Measurements from ENCODE around the gene BFSP1. TPM values are rescaled to one million over a fixed set of nuclear protein-coding genes. Genes with fewer than 3 reads are reported as not detected.

BFSP1 gene
- total RNA-seq, 6 donors from 2014 or later: 0.97 to 5.2 (median 2.9) TPM; not detected in 1

DNA sequence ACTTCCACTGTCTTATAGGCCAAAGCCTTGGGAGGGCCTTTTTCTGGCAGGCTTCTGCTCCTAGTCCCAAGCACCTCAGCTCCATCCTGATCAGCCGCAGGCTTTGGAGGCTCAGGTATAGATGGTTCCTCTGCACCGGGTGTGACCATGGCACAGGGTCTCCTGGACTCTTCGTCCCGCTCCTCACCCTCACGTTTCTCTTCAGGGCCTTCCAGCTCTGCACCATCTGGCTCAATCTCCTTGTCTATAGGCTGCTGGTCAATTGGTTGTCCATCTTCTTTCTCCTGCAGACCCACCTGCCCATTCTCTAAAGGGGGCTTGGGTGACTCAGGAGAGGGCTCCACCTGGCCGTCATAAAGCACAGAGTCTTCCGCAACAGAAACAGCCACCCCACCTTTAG lies 37.0 kb downstream of the BFSP1 start:
- ATAC-seq (ENCODE audit: low FRiP score in 2 of 2) (no peak), DNase-seq (peak in 1 of 2 donors; percentile 15)
- Histone ChIP-seq H3K36me3 (no peaks in the 10 kb centered on the region), H3K4me3 (no peak overlapping the region), H3K27ac (no peak overlapping the region), H3K9me3 (no peaks in the 10 kb centered on the region), H3K4me1 (no peaks in the 10 kb centered on the region), H3K27me3 (no peaks in the 10 kb centered on the region)
- WGBS, 2 donors: 94 to 97% methylated on average over 7 of the region's 7 CpGs
- TF ChIP-seq POLR2AphosphoS5 (IDR thresholded peaks at IDR 0.05) (no peak), POLR2A (IDR thresholded peaks at IDR 0.05) (no peak), EP300 (IDR thresholded peaks at IDR 0.05) (no peak)
- TF ChIP-seq, protein P1, sequence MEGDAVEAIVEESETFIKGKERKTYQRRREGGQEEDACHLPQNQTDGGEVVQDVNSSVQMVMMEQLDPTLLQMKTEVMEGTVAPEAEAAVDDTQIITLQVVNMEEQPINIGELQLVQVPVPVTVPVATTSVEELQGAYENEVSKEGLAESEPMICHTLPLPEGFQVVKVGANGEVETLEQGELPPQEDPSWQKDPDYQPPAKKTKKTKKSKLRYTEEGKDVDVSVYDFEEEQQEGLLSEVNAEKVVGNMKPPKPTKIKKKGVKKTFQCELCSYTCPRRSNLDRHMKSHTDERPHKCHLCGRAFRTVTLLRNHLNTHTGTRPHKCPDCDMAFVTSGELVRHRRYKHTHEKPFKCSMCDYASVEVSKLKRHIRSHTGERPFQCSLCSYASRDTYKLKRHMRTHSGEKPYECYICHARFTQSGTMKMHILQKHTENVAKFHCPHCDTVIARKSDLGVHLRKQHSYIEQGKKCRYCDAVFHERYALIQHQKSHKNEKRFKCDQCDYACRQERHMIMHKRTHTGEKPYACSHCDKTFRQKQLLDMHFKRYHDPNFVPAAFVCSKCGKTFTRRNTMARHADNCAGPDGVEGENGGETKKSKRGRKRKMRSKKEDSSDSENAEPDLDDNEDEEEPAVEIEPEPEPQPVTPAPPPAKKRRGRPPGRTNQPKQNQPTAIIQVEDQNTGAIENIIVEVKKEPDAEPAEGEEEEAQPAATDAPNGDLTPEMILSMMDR (IDR thresholded peaks at IDR 0.05): no peak

DNA sequence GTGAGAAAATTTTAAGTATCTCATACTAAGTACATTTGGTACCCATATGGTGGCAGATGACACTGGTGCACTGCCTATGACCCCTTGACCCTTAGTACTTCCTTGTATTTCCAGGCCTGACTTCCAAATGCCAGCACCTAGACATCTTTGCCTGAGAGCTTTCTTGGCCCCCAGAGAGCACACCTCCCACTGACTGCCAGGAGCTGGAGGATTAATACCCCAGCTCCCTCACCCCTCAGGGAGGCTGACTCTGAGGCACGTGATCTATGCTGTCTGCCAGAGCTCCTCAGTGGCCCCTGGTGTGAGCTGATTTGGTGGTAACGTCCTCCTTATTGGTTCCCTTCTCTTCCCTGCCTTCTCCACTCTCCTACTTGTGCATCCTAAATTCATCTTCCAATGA lies 38.0 kb downstream of the BFSP1 start:
- Histone ChIP-seq H3K9me3 (no peaks in the 10 kb centered on the region), H3K4me1 (no peaks in the 10 kb centered on the region), H3K4me3 (no peak overlapping the region), H3K27ac (no peak overlapping the region), H3K27me3 (no peaks in the 10 kb centered on the region), H3K36me3 (no peaks in the 10 kb centered on the region)
- ATAC-seq (ENCODE audit: low FRiP score in 2 of 2) (no peak), DNase-seq (peak in 1 of 2 donors; percentile 2)
- WGBS, 2 donors: 82 to 83% methylated on average over 2 of the region's 2 CpGs
- no peak for TF ChIP-seq POLR2AphosphoS5 (IDR thresholded peaks at IDR 0.05)
- no peak for TF ChIP-seq EP300 (IDR thresholded peaks at IDR 0.05)
- TF ChIP-seq, protein P1 (IDR thresholded peaks at IDR 0.05): no peak
- TF ChIP-seq POLR2A (IDR thresholded peaks at IDR 0.05): no peak

DNA sequence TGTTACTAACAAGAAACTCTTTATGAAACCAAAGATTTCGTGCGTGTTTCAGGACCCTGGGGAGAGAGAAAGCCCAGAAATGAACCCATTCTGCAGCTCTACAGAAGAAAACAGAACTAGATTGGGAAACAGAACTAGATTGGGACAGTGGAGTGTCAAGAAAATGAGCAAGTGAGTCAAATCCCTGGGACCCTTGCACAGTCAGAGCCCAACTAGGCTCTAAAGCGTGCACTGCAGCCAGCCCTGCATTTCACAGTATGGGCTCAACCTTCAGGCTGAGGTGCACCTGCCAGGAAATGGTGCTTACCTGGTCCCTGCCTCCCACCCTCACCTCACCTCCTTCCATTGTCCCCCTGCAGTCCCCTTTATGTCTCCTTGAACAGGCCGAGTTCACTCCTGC lies 39.7 kb downstream of the BFSP1 start:
- 92 to 96% methylated on average over 4 of the region's 4 CpGs for WGBS, 2 donors
- H3K4me1 ChIP-seq: no peaks in the 10 kb centered on the region

DNA sequence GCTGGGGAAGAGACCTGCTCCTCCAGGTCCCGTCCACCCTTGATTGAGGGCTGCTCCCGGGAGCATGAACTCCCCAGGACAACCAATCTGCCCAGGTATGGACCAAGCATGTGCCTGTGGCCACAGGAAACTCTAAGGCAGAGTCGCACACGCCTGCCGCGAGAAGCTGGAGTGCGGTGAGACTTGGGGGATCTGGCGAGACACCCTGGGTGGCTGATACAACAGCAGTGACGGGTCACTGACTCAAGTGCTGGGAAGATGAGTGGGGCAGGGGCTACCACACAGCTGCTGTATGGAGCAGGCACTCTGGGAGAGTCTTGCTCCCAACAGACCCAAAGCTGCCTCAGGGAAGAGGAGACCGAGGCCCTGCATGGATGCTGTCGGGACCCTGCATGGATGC lies 40.1 kb downstream of the BFSP1 start:
- Histone ChIP-seq H3K36me3 (no peaks in the 10 kb centered on the region), H3K9me3 (no peaks in the 10 kb centered on the region), H3K4me3 (no peak overlapping the region), H3K27ac (no peak overlapping the region), H3K4me1 (no peaks in the 10 kb centered on the region), H3K27me3 (no peaks in the 10 kb centered on the region)
- DNase-seq (peak in 1 of 2 donors; percentile 11), ATAC-seq (ENCODE audit: low FRiP score in 2 of 2) (no peak)
- TF ChIP-seq POLR2A (IDR thresholded peaks at IDR 0.05): no peak
- no peak for TF ChIP-seq EP300 (IDR thresholded peaks at IDR 0.05)
- no peak for TF ChIP-seq POLR2AphosphoS5 (IDR thresholded peaks at IDR 0.05)
- TF ChIP-seq, protein P1 (IDR thresholded peaks at IDR 0.05): no peak
- WGBS, 2 donors: 92 to 93% methylated on average over 11 of the region's 11 CpGs

More for the DNA sequence above, 39.7 kb downstream of the BFSP1 start:
- Histone ChIP-seq H3K27me3 (no peaks in the 10 kb centered on the region), H3K36me3 (no peaks in the 10 kb centered on the region), H3K27ac (no peak overlapping the region), H3K9me3 (no peaks in the 10 kb centered on the region), H3K4me3 (no peak overlapping the region)
- ATAC-seq (ENCODE audit: low FRiP score in 2 of 2): no peak
- TF ChIP-seq, protein P1 (IDR thresholded peaks at IDR 0.05): no peak
- TF ChIP-seq POLR2A (IDR thresholded peaks at IDR 0.05): no peak
- no peak for TF ChIP-seq POLR2AphosphoS5 (IDR thresholded peaks at IDR 0.05)
- TF ChIP-seq EP300 (IDR thresholded peaks at IDR 0.05): no peak
- DNase-seq: peak in 1 of 2 donors; percentile 8

DNA sequence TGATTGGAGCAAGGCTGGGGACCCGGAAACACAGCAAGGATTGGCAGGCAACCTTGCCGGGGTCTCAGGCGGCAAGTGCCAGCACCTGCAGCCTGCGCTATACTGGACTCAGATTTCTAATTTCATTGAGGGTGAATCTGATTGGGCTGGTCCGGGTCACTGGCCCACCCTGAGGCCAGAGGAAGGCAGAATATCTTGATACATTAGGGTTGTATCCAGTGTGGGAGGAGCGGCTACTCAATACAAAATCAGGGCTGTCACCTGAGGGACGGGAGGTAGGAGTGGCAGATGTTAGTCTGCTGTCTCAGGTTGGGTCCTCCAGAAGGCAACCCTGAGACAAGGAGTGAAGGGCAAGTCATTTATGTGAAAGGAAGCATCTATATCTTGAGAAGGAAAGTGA lies 40.7 kb downstream of the BFSP1 start:
- H3K4me3 ChIP-seq: no peak overlapping the region
- TF ChIP-seq POLR2A (IDR thresholded peaks at IDR 0.05) (no peak), EP300 (IDR thresholded peaks at IDR 0.05) (no peak), POLR2AphosphoS5 (IDR thresholded peaks at IDR 0.05) (no peak)
- TF ChIP-seq, protein P1 (IDR thresholded peaks at IDR 0.05): no peak
- WGBS, 2 donors: 83 to 93% methylated on average over 7 of the region's 7 CpGs
- no peaks in the 10 kb centered on the region for H3K27me3 ChIP-seq
- ATAC-seq (ENCODE audit: low FRiP score in 2 of 2) (no peak), DNase-seq (peak in 1 of 2 donors; percentile 13)
- H3K4me1 ChIP-seq: no peaks in the 10 kb centered on the region
- H3K36me3 ChIP-seq: no peaks in the 10 kb centered on the region
- H3K9me3 ChIP-seq: no peaks in the 10 kb centered on the region
- no peak overlapping the region for H3K27ac ChIP-seq
